Uterus (tissue), 2 donors: ENCODE results near the gene OTULINL.

Experiments used
- POLR2A ChIP-seq, 2 donors: fragments of 450-650 bp; IDR thresholded peaks; one replicate each; pipeline ENCODE4 v1.6.1; 2016; ENCODE audit warnings: antibody characterized with exemption in 2 of 2, mild to moderate bottlenecking in 1 of 2, moderate library complexity in 1 of 2
- TF ChIP-seq, protein P1 (sequence below), 4 experiments: fragments of 200-600 bp in 2 of 4; fragments of 450-650 bp in 2 of 4; sonication (generic) in 2 of 4; IDR thresholded peaks; one replicate each; pipeline ENCODE4 v1.5.1; 2016 to 2019; ENCODE audit warnings: antibody characterized with exemption in 4 of 4, mild to moderate bottlenecking in 2 of 4, moderate library complexity in 1 of 4

- TF ChIP-seq POLR2A (IDR thresholded peaks at IDR 0.05), result no peak
- TF ChIP-seq, protein P1, sequence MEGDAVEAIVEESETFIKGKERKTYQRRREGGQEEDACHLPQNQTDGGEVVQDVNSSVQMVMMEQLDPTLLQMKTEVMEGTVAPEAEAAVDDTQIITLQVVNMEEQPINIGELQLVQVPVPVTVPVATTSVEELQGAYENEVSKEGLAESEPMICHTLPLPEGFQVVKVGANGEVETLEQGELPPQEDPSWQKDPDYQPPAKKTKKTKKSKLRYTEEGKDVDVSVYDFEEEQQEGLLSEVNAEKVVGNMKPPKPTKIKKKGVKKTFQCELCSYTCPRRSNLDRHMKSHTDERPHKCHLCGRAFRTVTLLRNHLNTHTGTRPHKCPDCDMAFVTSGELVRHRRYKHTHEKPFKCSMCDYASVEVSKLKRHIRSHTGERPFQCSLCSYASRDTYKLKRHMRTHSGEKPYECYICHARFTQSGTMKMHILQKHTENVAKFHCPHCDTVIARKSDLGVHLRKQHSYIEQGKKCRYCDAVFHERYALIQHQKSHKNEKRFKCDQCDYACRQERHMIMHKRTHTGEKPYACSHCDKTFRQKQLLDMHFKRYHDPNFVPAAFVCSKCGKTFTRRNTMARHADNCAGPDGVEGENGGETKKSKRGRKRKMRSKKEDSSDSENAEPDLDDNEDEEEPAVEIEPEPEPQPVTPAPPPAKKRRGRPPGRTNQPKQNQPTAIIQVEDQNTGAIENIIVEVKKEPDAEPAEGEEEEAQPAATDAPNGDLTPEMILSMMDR (IDR thresholded peaks at IDR 0.05), result no peak
Observed at GRCh38 chr5:14617441-14617840, 35.8 kb downstream of the OTULINL start.
